H9 (cell line): ENCODE measurements around the gene KAZN. TPM values are rescaled to one million over a fixed set of nuclear protein-coding genes. Genes with fewer than 3 reads are reported as not detected.

Experiments used
- DNase-seq: peaks from one replicate; pipeline ENCODE4 v3.0.0-alpha.2; 2017
- H2AFZ ChIP-seq: one replicate; pipeline ENCODE4 v1.6.1; 2013; ENCODE audit warnings: mild to moderate bottlenecking, low read length, control low read depth, moderate library complexity
- H2AK5ac ChIP-seq: 2 replicates; pipeline ENCODE4 v1.6.1; 2013; ENCODE audit warnings: low read length, control low read depth, mixed read lengths; ENCODE audit not compliant: insufficient read length
- H2BK120ac ChIP-seq: one replicate; pipeline ENCODE4 v1.6.1; 2013; ENCODE audit warnings: low read depth, mild to moderate bottlenecking, low read length, control low read depth, inconsistent platforms; ENCODE audit not compliant: poor library complexity, severe bottlenecking
- H2BK12ac ChIP-seq: 2 replicates; pipeline ENCODE4 v1.6.1; 2013; ENCODE audit warnings: low read length, control low read depth, mixed read lengths, low read depth; ENCODE audit not compliant: insufficient read length
- H2BK15ac ChIP-seq: 2 replicates; pipeline ENCODE4 v1.6.1; 2013; ENCODE audit warnings: low read depth, low read length, control low read depth
- H2BK20ac ChIP-seq: one replicate; pipeline ENCODE4 v1.6.1; 2013; ENCODE audit warnings: low read depth, mild to moderate bottlenecking, low read length, control low read depth, inconsistent platforms; ENCODE audit not compliant: poor library complexity, severe bottlenecking
- H2BK5ac ChIP-seq: 2 replicates; pipeline ENCODE4 v1.6.1; 2013; ENCODE audit warnings: low read length, control low read depth, mixed read lengths; ENCODE audit not compliant: insufficient read length
- H3K14ac ChIP-seq: 2 replicates; pipeline ENCODE4 v1.6.1; 2013; ENCODE audit warnings: low read length, control low read depth; ENCODE audit not compliant: insufficient read depth
- H3K18ac ChIP-seq: 2 replicates; pipeline ENCODE4 v1.6.1; 2013; ENCODE audit warnings: low read depth, mild to moderate bottlenecking, mixed read lengths, low read length, control low read depth; ENCODE audit not compliant: insufficient read length
- H3K23ac ChIP-seq: 2 replicates; pipeline ENCODE4 v1.6.1; 2013; ENCODE audit warnings: low read length, control low read depth, mixed read lengths, low read depth; ENCODE audit not compliant: insufficient read length
- H3K23me2 ChIP-seq: 2 replicates; pipeline ENCODE4 v1.6.1; 2013; ENCODE audit warnings: low read depth, mild to moderate bottlenecking, mixed read lengths, low read length, control low read depth; ENCODE audit not compliant: insufficient read length, poor library complexity, severe bottlenecking
- H3K27ac ChIP-seq: 2 replicates; pipeline ENCODE4 v1.5.1; 2013; ENCODE audit warnings: low read length, control low read depth, mixed read lengths, low read depth; ENCODE audit not compliant: insufficient read length
- H3K27me3 ChIP-seq: 2 replicates; pipeline ENCODE4 v1.6.1; 2013; ENCODE audit warnings: low read length, control low read depth, inconsistent platforms; ENCODE audit not compliant: insufficient read depth
- H3K4ac ChIP-seq: 2 replicates; pipeline ENCODE4 v1.6.1; 2013; ENCODE audit warnings: low read depth, mild to moderate bottlenecking, control low read depth, inconsistent platforms, low read length, moderate library complexity
- H3K4me1 ChIP-seq: 2 replicates; pipeline ENCODE4 v1.6.1; 2013; ENCODE audit warnings: low read length, control low read depth, inconsistent platforms; ENCODE audit not compliant: insufficient read depth
- H3K4me2 ChIP-seq: 2 replicates; pipeline ENCODE4 v1.6.1; 2013; ENCODE audit warnings: low read length, control low read depth, mixed read lengths; ENCODE audit not compliant: insufficient read length, insufficient read depth
- H3K56ac ChIP-seq: 2 replicates; pipeline ENCODE4 v1.6.1; 2013; ENCODE audit warnings: low read depth, mild to moderate bottlenecking, mixed read lengths, low read length, control low read depth; ENCODE audit not compliant: insufficient read length
- H3K79me1 ChIP-seq: 2 replicates; pipeline ENCODE4 v1.6.1; 2013; ENCODE audit warnings: low read depth, mild to moderate bottlenecking, moderate library complexity, low read length, control low read depth, inconsistent platforms; ENCODE audit not compliant: insufficient read depth, poor library complexity, severe bottlenecking
- H3K79me2 ChIP-seq: 2 replicates; pipeline ENCODE4 v1.6.1; 2013; ENCODE audit warnings: low read length, control low read depth, inconsistent platforms; ENCODE audit not compliant: insufficient read depth
- H3K9ac ChIP-seq: 2 replicates; pipeline ENCODE4 v1.6.1; 2013; ENCODE audit warnings: low read length, control low read depth, mixed read lengths; ENCODE audit not compliant: insufficient read length; ENCODE audit errors: extremely low read depth
- H3K9me3 ChIP-seq: one replicate; pipeline ENCODE4 v1.6.1; 2013; ENCODE audit warnings: low read depth, low read length, inconsistent platforms; ENCODE audit not compliant: control insufficient read depth
- H3T11ph ChIP-seq: one replicate; pipeline ENCODE4 v1.6.1; 2013; ENCODE audit warnings: mild to moderate bottlenecking, low read length, control low read depth, inconsistent platforms
- H4K20me1 ChIP-seq: one replicate; pipeline ENCODE4 v1.6.1; 2013; ENCODE audit not compliant: control insufficient read depth, insufficient read length, insufficient read depth
- H4K5ac ChIP-seq: 2 replicates; pipeline ENCODE4 v1.6.1; 2013; ENCODE audit warnings: low read depth, mild to moderate bottlenecking, mixed read lengths, low read length, control low read depth; ENCODE audit not compliant: insufficient read length
- H4K8ac ChIP-seq: replicated peaks from 2 replicates; pipeline ENCODE4 v1.6.1; 2013; ENCODE audit warnings: low read length, control low read depth, mixed read lengths, low read depth; ENCODE audit not compliant: insufficient read length
- H4K91ac ChIP-seq: 2 replicates; pipeline ENCODE4 v1.6.1; 2013; ENCODE audit warnings: low read depth, mild to moderate bottlenecking, moderate library complexity, mixed read lengths, low read length, control low read depth; ENCODE audit not compliant: insufficient read length
- H3K27ac Mint-ChIP-seq, 3 experiments: 2 replicates in 2 of 3; 3 replicates in 1 of 3; pipeline ENCODE4 v1.8.0; 2020 to 2021; ENCODE audit warnings: mixed read lengths in 3 of 3, mild to moderate bottlenecking in 1 of 3, moderate library complexity in 1 of 3
- H3K27me3 Mint-ChIP-seq: 2 replicates; pipeline ENCODE4 v1.8.0; 2021; ENCODE audit warnings: low read depth, mild to moderate bottlenecking, moderate library complexity, mixed read lengths
- H3K36me3 Mint-ChIP-seq, 3 experiments: 2 replicates in 2 of 3; 3 replicates in 1 of 3; pipeline ENCODE4 v1.8.0; 2020 to 2021; ENCODE audit warnings: low read depth in 3 of 3, mixed read lengths in 3 of 3; ENCODE audit not compliant: insufficient read depth in 1 of 3
- H3K4me1 Mint-ChIP-seq, 2 experiments: 2 replicates each; pipeline ENCODE4 v1.8.0; 2020; ENCODE audit warnings: mixed read lengths in 2 of 2
- H3K4me3 Mint-ChIP-seq, 2 experiments: 2 replicates in 1 of 2; 3 replicates in 1 of 2; pipeline ENCODE4 v1.8.0; 2020 to 2021; ENCODE audit warnings: mild to moderate bottlenecking in 2 of 2, mixed read lengths in 2 of 2, moderate library complexity in 1 of 2
- H3K9me3 Mint-ChIP-seq, 2 experiments: 2 replicates in 1 of 2; 3 replicates in 1 of 2; pipeline ENCODE4 v1.8.0; 2020; ENCODE audit warnings: mild to moderate bottlenecking in 2 of 2, mixed read lengths in 2 of 2, moderate library complexity in 1 of 2
- WGBS: extraction: QIAGEN DNeasy Blood & Tissue Kit; methylation state at CpG from one replicate; pipeline ENCODE4 v1.1.7; 2013; ENCODE audit warnings: missing lambda C conversion rate, low lambda C conversion rate, mixed read lengths; ENCODE audit not compliant: insufficient read length; ENCODE audit errors: extremely low coverage; 5-methylcytosine and 5-hydroxymethylcytosine counted together
- total RNA-seq: library from RNA; stranded (reverse); gene quantifications from 2 replicates; pipeline ENCODE4 v1.2.1, GENCODE V29; 2021
- TF ChIP-seq, protein P1 (sequence below): fragments of 200-600 bp; sonication (generic); conservative IDR thresholded peaks from 3 replicates; pipeline ENCODE4 v1.8.0; 2021; ENCODE audit warnings: antibody characterized with exemption, mild to moderate bottlenecking

KAZN gene
- total RNA-seq, 1 experiment from 2014 or later = 7.6 TPM

DNA sequence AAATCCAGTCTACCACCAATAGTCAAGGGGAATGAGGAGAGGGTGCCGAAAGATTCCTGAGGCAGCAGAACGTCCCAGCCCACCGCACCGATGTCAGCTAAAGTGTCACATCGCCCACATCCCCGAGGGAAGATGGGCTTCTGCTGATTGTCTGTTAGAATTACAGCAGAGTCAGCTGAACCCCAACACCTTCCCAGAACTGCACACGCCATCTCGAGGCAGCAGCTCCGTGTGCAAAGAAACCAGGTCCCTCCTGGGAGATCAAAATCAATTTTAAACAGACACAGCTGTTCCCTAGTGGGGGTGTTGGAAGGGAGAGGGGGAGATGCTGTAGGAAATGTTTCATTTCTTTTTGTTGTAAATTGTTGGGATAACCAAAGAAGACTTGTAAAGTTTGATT is 12.8 kb upstream of the KAZN start:
- Mint-ChIP-seq H3K4me3 (no peak overlapping the region), H3K36me3 (peaks cover 0 to 2% (median 0%) of the 10 kb centered on the region in 3 experiments; a peak in 1 of 7 replicates), H3K27me3 (peaks cover 54% of the 10 kb centered on the region), H3K4me1 (peaks cover 5 to 7% of the 10 kb centered on the region in 2 experiments), H3K9me3 (peaks cover 2 to 6% of the 10 kb centered on the region in 2 experiments; a peak in 3 of 5 replicates), H3K27ac (no peak overlapping the region)
- Histone ChIP-seq H3K4ac (no peak overlapping the region), H3K56ac (no peak overlapping the region), H4K8ac (no peak overlapping the region), H3K79me2 (no peaks in the 10 kb centered on the region), H3K79me1 (no peaks in the 10 kb centered on the region), H2BK5ac (no peak overlapping the region), H2BK15ac (no peak overlapping the region), H2BK120ac (no peak overlapping the region), H4K91ac (no peak overlapping the region), H3K9ac (no peak overlapping the region), H3K4me2 (no peak overlapping the region), H3K14ac (no peak overlapping the region), H2AK5ac (no peak overlapping the region), H3K27ac (no peak overlapping the region), H3K18ac (no peak overlapping the region), H4K5ac (no peak overlapping the region), H3K23me2 (no peaks in the 10 kb centered on the region), H3K27me3 (no peaks in the 10 kb centered on the region; the same call in 1 of the 2 replicates), H3K23ac (no peak overlapping the region), H3K9me3 (no peaks in the 10 kb centered on the region), H3K4me1 (no peaks in the 10 kb centered on the region), H2BK12ac (no peak overlapping the region), H2AFZ (no peak overlapping the region), H4K20me1 (no peaks in the 10 kb centered on the region), H3T11ph (no peak overlapping the region), H2BK20ac (no peak overlapping the region)
- DNase-seq = no peak
- TF ChIP-seq, protein P1, sequence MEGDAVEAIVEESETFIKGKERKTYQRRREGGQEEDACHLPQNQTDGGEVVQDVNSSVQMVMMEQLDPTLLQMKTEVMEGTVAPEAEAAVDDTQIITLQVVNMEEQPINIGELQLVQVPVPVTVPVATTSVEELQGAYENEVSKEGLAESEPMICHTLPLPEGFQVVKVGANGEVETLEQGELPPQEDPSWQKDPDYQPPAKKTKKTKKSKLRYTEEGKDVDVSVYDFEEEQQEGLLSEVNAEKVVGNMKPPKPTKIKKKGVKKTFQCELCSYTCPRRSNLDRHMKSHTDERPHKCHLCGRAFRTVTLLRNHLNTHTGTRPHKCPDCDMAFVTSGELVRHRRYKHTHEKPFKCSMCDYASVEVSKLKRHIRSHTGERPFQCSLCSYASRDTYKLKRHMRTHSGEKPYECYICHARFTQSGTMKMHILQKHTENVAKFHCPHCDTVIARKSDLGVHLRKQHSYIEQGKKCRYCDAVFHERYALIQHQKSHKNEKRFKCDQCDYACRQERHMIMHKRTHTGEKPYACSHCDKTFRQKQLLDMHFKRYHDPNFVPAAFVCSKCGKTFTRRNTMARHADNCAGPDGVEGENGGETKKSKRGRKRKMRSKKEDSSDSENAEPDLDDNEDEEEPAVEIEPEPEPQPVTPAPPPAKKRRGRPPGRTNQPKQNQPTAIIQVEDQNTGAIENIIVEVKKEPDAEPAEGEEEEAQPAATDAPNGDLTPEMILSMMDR = no peak
- no CpG with 5 or more reads among the region's 9 CpGs for WGBS
